ENCODE measurements around the gene CCDC70. TPM values are rescaled to one million over a fixed set of nuclear protein-coding genes. Genes with fewer than 3 reads are reported as not detected.
A peak's percentile ranks its signal among the peaks of the same experiment; 100 is the strongest.

CCDC70 gene
- polyA plus RNA-seq, 4 donors, result 0.07 TPM; not detected in 3

- H3K36me3 ChIP-seq (ENCODE audit: control insufficient read depth in 3 of 3, insufficient read depth in 2 of 3, low read depth in 1 of 3, low read length in 3 of 3), result no peaks in the 10 kb centered on the region
- DNase-seq (peak; percentile 74 to 86), FAIRE-seq (no peak)
- H3K9me3 ChIP-seq (ENCODE audit: control insufficient read depth in 2 of 2, insufficient read depth in 1 of 2, low read depth in 1 of 2, low read length in 1 of 2), result no peaks in the 10 kb centered on the region
- peaks cover 0 to 8% (median 2%) of the 10 kb centered on the region in 3 donors for H3K4me1 ChIP-seq (ENCODE audit: control insufficient read depth in 3 of 3, insufficient read depth in 2 of 3, low read depth in 1 of 3, low read length in 2 of 3)
- H3K4me3 ChIP-seq (ENCODE audit: low read depth in 1 of 3, low read length in 3 of 3), result peak within 1 kb of the TSS in 2 of 3 donors; percentile 26 to 27
- no peaks in the 10 kb centered on the region for H3K27me3 ChIP-seq (ENCODE audit: control insufficient read depth in 3 of 3, insufficient read depth in 3 of 3, low read length in 3 of 3)
- peak within 1 kb of the TSS in 2 of 3 donors; percentile 30 to 66 for H3K27ac ChIP-seq (ENCODE audit: low read depth in 1 of 3, low read length in 2 of 3)
- 9 to 31% (median 20%) methylated on average over 20 of the region's 20 CpGs for WGBS, 3 donors
Observed at GRCh38 chr13:51844862-51845573, 16.8 kb upstream of the CCDC70 start, which contains the start of gene TMEM272. TSS of gene TMEM272 (minus strand) at chr13:51845177. CDS start at chr13:51838530, 6,647 bp downstream.

- 29 to 72% (median 49%) methylated on average over 5 of the region's 5 CpGs for WGBS, 3 donors
- H3K36me3 ChIP-seq (ENCODE audit: control insufficient read depth in 3 of 3, insufficient read depth in 2 of 3, low read depth in 1 of 3, low read length in 3 of 3), result no peaks in the 10 kb centered on the region
- DNase-seq, result no peak
- H3K4me3 ChIP-seq (ENCODE audit: low read depth in 1 of 3, low read length in 3 of 3), result peak overlapping the region in 2 of 3 donors; percentile 26 to 27
- no peak for FAIRE-seq
- peaks cover 0 to 4% (median 0%) of the 10 kb centered on the region in 3 donors for H3K4me1 ChIP-seq (ENCODE audit: control insufficient read depth in 3 of 3, insufficient read depth in 2 of 3, low read depth in 1 of 3, low read length in 2 of 3)
- H3K27me3 ChIP-seq (ENCODE audit: control insufficient read depth in 3 of 3, insufficient read depth in 3 of 3, low read length in 3 of 3), result no peaks in the 10 kb centered on the region
- H3K9me3 ChIP-seq (ENCODE audit: control insufficient read depth in 2 of 2, insufficient read depth in 1 of 2, low read depth in 1 of 2, low read length in 1 of 2), result no peaks in the 10 kb centered on the region
- H3K27ac ChIP-seq (ENCODE audit: low read depth in 1 of 3, low read length in 2 of 3), result peak overlapping the region in 2 of 3 donors; percentile 30 to 66
Observed at GRCh38 chr13:51845574-51846318, 16.0 kb upstream of the CCDC70 start.

GRCh38 chr13:51846756-51847155 is 15.0 kb upstream of the CCDC70 start:
- Histone ChIP-seq H3K4me3 (ENCODE audit: low read depth in 1 of 3, low read length in 3 of 3) (no peak overlapping the region), H3K4me1 (ENCODE audit: control insufficient read depth in 3 of 3, insufficient read depth in 2 of 3, low read depth in 1 of 3, low read length in 2 of 3) (peaks cover 0 to 4% (median 0%) of the 10 kb centered on the region in 3 donors), H3K27ac (ENCODE audit: low read depth in 1 of 3, low read length in 2 of 3) (no peak overlapping the region), H3K27me3 (ENCODE audit: control insufficient read depth in 3 of 3, insufficient read depth in 3 of 3, low read length in 3 of 3) (no peaks in the 10 kb centered on the region), H3K36me3 (ENCODE audit: control insufficient read depth in 3 of 3, insufficient read depth in 2 of 3, low read depth in 1 of 3, low read length in 3 of 3) (no peaks in the 10 kb centered on the region), H3K9me3 (ENCODE audit: control insufficient read depth in 2 of 2, insufficient read depth in 1 of 2, low read depth in 1 of 2, low read length in 1 of 2) (no peaks in the 10 kb centered on the region)
- DNase-seq (no peak), FAIRE-seq (no peak)
- 75 to 85% (median 76%) methylated on average over 1 of the region's 1 CpG for WGBS, 3 donors

- no peak for DNase-seq
- Histone ChIP-seq H3K4me1 (ENCODE audit: control insufficient read depth in 3 of 3, insufficient read depth in 2 of 3, low read depth in 1 of 3, low read length in 2 of 3) (peaks cover 0 to 4% (median 0%) of the 10 kb centered on the region in 3 donors), H3K4me3 (ENCODE audit: low read depth in 1 of 3, low read length in 3 of 3) (no peak overlapping the region), H3K9me3 (ENCODE audit: control insufficient read depth in 2 of 2, insufficient read depth in 1 of 2, low read depth in 1 of 2, low read length in 1 of 2) (no peaks in the 10 kb centered on the region), H3K27ac (ENCODE audit: low read depth in 1 of 3, low read length in 2 of 3) (no peak overlapping the region), H3K36me3 (ENCODE audit: control insufficient read depth in 3 of 3, insufficient read depth in 2 of 3, low read depth in 1 of 3, low read length in 3 of 3) (no peaks in the 10 kb centered on the region), H3K27me3 (ENCODE audit: control insufficient read depth in 3 of 3, insufficient read depth in 3 of 3, low read length in 3 of 3) (no peaks in the 10 kb centered on the region)
- no peak for FAIRE-seq
- WGBS, 3 donors, result 61 to 81% (median 75%) methylated on average over 4 of the region's 4 CpGs
Observed at GRCh38 chr13:51848674-51849073, 13.1 kb upstream of the CCDC70 start.

- peak in 1 of 2 donors; percentile 39 for DNase-seq
- WGBS, 3 donors, result 66 to 76% (median 73%) methylated on average over 21 of the region's 21 CpGs
Observed at GRCh38 chr13:51849145-51850101, 12.3 kb upstream of the CCDC70 start.

GRCh38 chr13:51856027-51856736 is 5.6 kb upstream of the CCDC70 start:
- Histone ChIP-seq H3K4me3 (ENCODE audit: low read depth in 1 of 3, low read length in 3 of 3) (no peak overlapping the region), H3K27me3 (ENCODE audit: control insufficient read depth in 3 of 3, insufficient read depth in 3 of 3, low read length in 3 of 3) (no peaks in the 10 kb centered on the region), H3K9me3 (ENCODE audit: control insufficient read depth in 2 of 2, insufficient read depth in 1 of 2, low read depth in 1 of 2, low read length in 1 of 2) (peaks cover 0 to 6% of the 10 kb centered on the region in 2 donors), H3K4me1 (ENCODE audit: control insufficient read depth in 3 of 3, insufficient read depth in 2 of 3, low read depth in 1 of 3, low read length in 2 of 3) (peaks cover 0 to 1% (median 0%) of the 10 kb centered on the region in 3 donors), H3K27ac (ENCODE audit: low read depth in 1 of 3, low read length in 2 of 3) (no peak overlapping the region), H3K36me3 (ENCODE audit: control insufficient read depth in 3 of 3, insufficient read depth in 2 of 3, low read depth in 1 of 3, low read length in 3 of 3) (no peaks in the 10 kb centered on the region)
- 83 to 96% (median 94%) methylated on average over 1 of the region's 1 CpG for WGBS, 3 donors
- DNase-seq (peak; percentile 20 to 84), FAIRE-seq (no peak)

More at GRCh38 chr13:51849145-51850101, 12.3 kb upstream of the CCDC70 start:
- H3K36me3 ChIP-seq (ENCODE audit: control insufficient read depth in 3 of 3, insufficient read depth in 2 of 3, low read depth in 1 of 3, low read length in 3 of 3), result no peaks in the 10 kb centered on the region
- peaks cover 0 to 4% (median 0%) of the 10 kb centered on the region in 3 donors for H3K4me1 ChIP-seq (ENCODE audit: control insufficient read depth in 3 of 3, insufficient read depth in 2 of 3, low read depth in 1 of 3, low read length in 2 of 3)
- FAIRE-seq, result no peak
- no peaks in the 10 kb centered on the region for H3K9me3 ChIP-seq (ENCODE audit: control insufficient read depth in 2 of 2, insufficient read depth in 1 of 2, low read depth in 1 of 2, low read length in 1 of 2)
- no peak overlapping the region for H3K27ac ChIP-seq (ENCODE audit: low read depth in 1 of 3, low read length in 2 of 3)
- H3K27me3 ChIP-seq (ENCODE audit: control insufficient read depth in 3 of 3, insufficient read depth in 3 of 3, low read length in 3 of 3), result no peaks in the 10 kb centered on the region
- H3K4me3 ChIP-seq (ENCODE audit: low read depth in 1 of 3, low read length in 3 of 3), result no peak overlapping the region

- peak; percentile 55 for FAIRE-seq
Observed at GRCh38 chr13:51856998-51857397, 4.8 kb upstream of the CCDC70 start.

More at GRCh38 chr13:51856998-51857397, 4.8 kb upstream of the CCDC70 start:
- H3K27ac ChIP-seq (ENCODE audit: low read depth in 1 of 3, low read length in 2 of 3), result no peak overlapping the region
- no peak for DNase-seq
- H3K27me3 ChIP-seq (ENCODE audit: control insufficient read depth in 3 of 3, insufficient read depth in 3 of 3, low read length in 3 of 3), result no peaks in the 10 kb centered on the region
- peaks cover 0 to 6% of the 10 kb centered on the region in 2 donors for H3K9me3 ChIP-seq (ENCODE audit: control insufficient read depth in 2 of 2, insufficient read depth in 1 of 2, low read depth in 1 of 2, low read length in 1 of 2)
- H3K4me1 ChIP-seq (ENCODE audit: control insufficient read depth in 3 of 3, insufficient read depth in 2 of 3, low read depth in 1 of 3, low read length in 2 of 3), result peaks cover 0 to 1% (median 0%) of the 10 kb centered on the region in 3 donors
- H3K36me3 ChIP-seq (ENCODE audit: control insufficient read depth in 3 of 3, insufficient read depth in 2 of 3, low read depth in 1 of 3, low read length in 3 of 3), result no peaks in the 10 kb centered on the region
- 10 to 59% (median 11%) methylated on average over 1 of the region's 1 CpG for WGBS, 3 donors
- H3K4me3 ChIP-seq (ENCODE audit: low read depth in 1 of 3, low read length in 3 of 3), result no peak overlapping the region
